Neural progenitor cell (in vitro differentiated cells): ENCODE results near the gene NOS1AP. TPM values are rescaled to one million over a fixed set of nuclear protein-coding genes. Genes with fewer than 3 reads are reported as not detected.

Experiments used
- DNase-seq: peaks from one replicate; pipeline ENCODE4 v3.0.0-alpha.2; 2016; ENCODE audit warnings: low spot score
- H2AFZ ChIP-seq: fragments of 200-600 bp; sonication (generic); replicated peaks from 2 replicates; pipeline ENCODE4 v1.6.1; 2016; ENCODE audit warnings: antibody characterized with exemption
- H3F3A ChIP-seq: fragments of 200-600 bp; sonication (generic); 2 replicates; pipeline ENCODE4 v1.6.1; 2016; ENCODE audit warnings: antibody characterized with exemption, low read depth
- H3K27ac ChIP-seq: fragments of 200-600 bp; sonication (generic); 2 replicates; pipeline ENCODE4 v1.5.1; 2016; ENCODE audit warnings: mild to moderate bottlenecking
- H3K27me3 ChIP-seq: fragments of 200-600 bp; sonication (generic); 2 replicates; pipeline ENCODE4 v1.6.1; 2016; ENCODE audit warnings: mild to moderate bottlenecking, moderate library complexity
- H3K36me3 ChIP-seq: fragments of 200-600 bp; sonication (generic); 2 replicates; pipeline ENCODE4 v1.5.1; 2016
- H3K4me1 ChIP-seq: fragments of 200-600 bp; sonication (generic); 2 replicates; pipeline ENCODE4 v1.6.1; 2016; ENCODE audit warnings: mixed run types
- H3K4me2 ChIP-seq: fragments of 200-600 bp; sonication (generic); 2 replicates; pipeline ENCODE4 v1.6.1; 2016
- H3K4me3 ChIP-seq: fragments of 200-600 bp; sonication (generic); 2 replicates; pipeline ENCODE4 v1.5.1; 2016
- H3K79me2 ChIP-seq: fragments of 200-600 bp; sonication (generic); 2 replicates; pipeline ENCODE4 v1.6.1; 2016; ENCODE audit warnings: low read depth
- H3K9ac ChIP-seq: fragments of 200-600 bp; sonication (generic); 2 replicates; pipeline ENCODE4 v1.6.1; 2016
- H3K9me3 ChIP-seq: fragments of 200-600 bp; sonication (generic); 2 replicates; pipeline ENCODE4 v1.5.1; 2016; ENCODE audit warnings: low read depth
- H4K20me1 ChIP-seq: fragments of 200-600 bp; sonication (generic); 2 replicates; pipeline ENCODE4 v1.6.1; 2016; ENCODE audit warnings: low read depth
- H3K27ac Mint-ChIP-seq: 3 replicates; pipeline ENCODE4 v1.8.0; 2021; ENCODE audit warnings: mixed read lengths
- H3K27me3 Mint-ChIP-seq: 2 replicates; pipeline ENCODE4 v1.8.0; 2022; ENCODE audit warnings: low read depth, mild to moderate bottlenecking, inconsistent platforms, moderate library complexity, mixed read lengths; ENCODE audit not compliant: insufficient read depth
- H3K36me3 Mint-ChIP-seq: 3 replicates; pipeline ENCODE4 v1.8.0; 2021; ENCODE audit warnings: mixed read lengths
- H3K4me1 Mint-ChIP-seq: 3 replicates; pipeline ENCODE4 v1.8.0; 2021; ENCODE audit warnings: mixed read lengths
- H3K4me3 Mint-ChIP-seq: 3 replicates; pipeline ENCODE4 v1.8.0; 2021; ENCODE audit warnings: mild to moderate bottlenecking, moderate library complexity, mixed read lengths
- H3K9me3 Mint-ChIP-seq: 3 replicates; pipeline ENCODE4 v1.8.0; 2020; ENCODE audit warnings: mixed read lengths
- EZH2 ChIP-seq: fragments of 200-600 bp; sonication (generic); IDR thresholded peaks from 2 replicates; pipeline ENCODE4 v1.6.1; 2017; ENCODE audit warnings: antibody characterized with exemption, mild to moderate bottlenecking, moderate library complexity
- EZH2phosphoT487 ChIP-seq: fragments of 200-600 bp; sonication (generic); IDR thresholded peaks from 2 replicates; pipeline ENCODE4 v1.6.1; 2017; ENCODE audit warnings: antibody characterized with exemption
- total RNA-seq: library from RNA; depleted of rRNA; stranded (reverse); fragments of >200 nt; gene quantifications from 2 replicates; pipeline ENCODE4 v1.2.3, GENCODE V29; 2015; ENCODE audit warnings: low replicate concordance
- TF ChIP-seq, protein P1 (sequence below): fragments of 200-600 bp; sonication (generic); IDR thresholded peaks from 2 replicates; pipeline ENCODE4 v1.5.1; 2017; ENCODE audit warnings: antibody characterized with exemption, mild to moderate bottlenecking

NOS1AP gene
- total RNA-seq, 1 donor from 2014 or later = 2.4 TPM

DNA sequence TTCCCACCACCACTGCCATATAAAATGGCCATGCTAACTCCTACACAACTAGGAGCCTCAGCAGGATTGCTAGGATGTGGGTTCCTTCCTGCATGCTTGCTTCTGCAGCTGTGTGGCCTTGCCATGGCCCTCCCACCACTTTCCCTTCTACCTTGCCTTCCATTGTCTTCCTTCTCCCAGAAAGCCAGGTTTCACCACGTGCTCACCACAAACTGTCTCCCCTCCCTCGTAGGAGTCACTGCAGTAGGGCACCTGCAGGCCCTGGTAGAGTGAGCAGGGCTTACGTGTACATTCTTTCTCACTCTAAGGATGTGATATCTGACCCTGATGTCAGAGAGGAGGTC lies 315.8 kb downstream of the NOS1AP start:
- Histone ChIP-seq H3K9ac (no peak overlapping the region), H3K27me3 (no peaks in the 10 kb centered on the region), H3K27ac (no peak overlapping the region), H2AFZ (no peak overlapping the region), H3K4me3 (no peak overlapping the region), H3F3A (peaks cover 31% of the 10 kb centered on the region), H4K20me1 (no peaks in the 10 kb centered on the region), H3K4me2 (no peak overlapping the region), H3K4me1 (peaks cover 54% of the 10 kb centered on the region), H3K36me3 (no peaks in the 10 kb centered on the region), H3K79me2 (no peaks in the 10 kb centered on the region), H3K9me3 (no peaks in the 10 kb centered on the region)
- TF ChIP-seq EZH2phosphoT487 = no peak
- TF ChIP-seq EZH2 = no peak
- TF ChIP-seq, protein P1, sequence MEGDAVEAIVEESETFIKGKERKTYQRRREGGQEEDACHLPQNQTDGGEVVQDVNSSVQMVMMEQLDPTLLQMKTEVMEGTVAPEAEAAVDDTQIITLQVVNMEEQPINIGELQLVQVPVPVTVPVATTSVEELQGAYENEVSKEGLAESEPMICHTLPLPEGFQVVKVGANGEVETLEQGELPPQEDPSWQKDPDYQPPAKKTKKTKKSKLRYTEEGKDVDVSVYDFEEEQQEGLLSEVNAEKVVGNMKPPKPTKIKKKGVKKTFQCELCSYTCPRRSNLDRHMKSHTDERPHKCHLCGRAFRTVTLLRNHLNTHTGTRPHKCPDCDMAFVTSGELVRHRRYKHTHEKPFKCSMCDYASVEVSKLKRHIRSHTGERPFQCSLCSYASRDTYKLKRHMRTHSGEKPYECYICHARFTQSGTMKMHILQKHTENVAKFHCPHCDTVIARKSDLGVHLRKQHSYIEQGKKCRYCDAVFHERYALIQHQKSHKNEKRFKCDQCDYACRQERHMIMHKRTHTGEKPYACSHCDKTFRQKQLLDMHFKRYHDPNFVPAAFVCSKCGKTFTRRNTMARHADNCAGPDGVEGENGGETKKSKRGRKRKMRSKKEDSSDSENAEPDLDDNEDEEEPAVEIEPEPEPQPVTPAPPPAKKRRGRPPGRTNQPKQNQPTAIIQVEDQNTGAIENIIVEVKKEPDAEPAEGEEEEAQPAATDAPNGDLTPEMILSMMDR = no peak
- Mint-ChIP-seq H3K9me3 (no peaks in the 10 kb centered on the region), H3K4me1 (peaks cover 69% of the 10 kb centered on the region), H3K27me3 (peaks cover 7% of the 10 kb centered on the region), H3K4me3 (peak overlapping the region; percentile 23), H3K27ac (peak overlapping the region; percentile 93), H3K36me3 (peaks cover 25% of the 10 kb centered on the region)
- no peak for DNase-seq

DNA sequence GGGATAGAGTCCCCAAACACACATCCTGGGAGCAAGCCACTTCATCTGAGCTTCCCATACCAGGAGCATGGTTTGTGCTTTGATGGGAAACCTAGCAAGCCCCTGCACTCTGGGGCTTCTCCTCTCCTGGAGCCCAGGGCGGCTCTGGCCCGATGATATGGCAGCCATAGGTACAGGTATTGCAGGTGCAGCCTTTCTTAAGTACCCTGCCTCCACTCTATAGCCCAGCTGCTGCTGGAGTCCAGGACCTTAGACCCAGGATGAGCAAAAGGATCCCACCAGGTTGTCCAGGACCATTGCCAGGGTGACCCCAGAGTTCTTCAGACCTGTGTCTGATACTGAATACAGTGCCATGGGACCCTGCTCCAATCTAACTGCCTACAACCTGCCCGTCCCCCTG lies 316.2 kb downstream of the NOS1AP start:
- Mint-ChIP-seq H3K27me3 (peaks cover 7% of the 10 kb centered on the region), H3K36me3 (peaks cover 24% of the 10 kb centered on the region), H3K4me1 (peaks cover 74% of the 10 kb centered on the region), H3K9me3 (no peaks in the 10 kb centered on the region), H3K4me3 (no peak overlapping the region), H3K27ac (peak overlapping the region; percentile 93)
- TF ChIP-seq EZH2 (no peak), EZH2phosphoT487 (no peak)
- TF ChIP-seq, protein P1 = no peak
- H3K4me3 ChIP-seq = no peak overlapping the region
- no peaks in the 10 kb centered on the region for H3K27me3 ChIP-seq
- no peaks in the 10 kb centered on the region for H3K79me2 ChIP-seq
- H3K36me3 ChIP-seq = no peaks in the 10 kb centered on the region
- peaks cover 55% of the 10 kb centered on the region for H3K4me1 ChIP-seq
- no peak for DNase-seq
- H4K20me1 ChIP-seq = no peaks in the 10 kb centered on the region
- H3K9ac ChIP-seq = no peak overlapping the region
- no peak overlapping the region for H3K27ac ChIP-seq
- no peaks in the 10 kb centered on the region for H3K9me3 ChIP-seq
- H3F3A ChIP-seq = peaks cover 31% of the 10 kb centered on the region
- H3K4me2 ChIP-seq = no peak overlapping the region
- no peak overlapping the region for H2AFZ ChIP-seq

DNA sequence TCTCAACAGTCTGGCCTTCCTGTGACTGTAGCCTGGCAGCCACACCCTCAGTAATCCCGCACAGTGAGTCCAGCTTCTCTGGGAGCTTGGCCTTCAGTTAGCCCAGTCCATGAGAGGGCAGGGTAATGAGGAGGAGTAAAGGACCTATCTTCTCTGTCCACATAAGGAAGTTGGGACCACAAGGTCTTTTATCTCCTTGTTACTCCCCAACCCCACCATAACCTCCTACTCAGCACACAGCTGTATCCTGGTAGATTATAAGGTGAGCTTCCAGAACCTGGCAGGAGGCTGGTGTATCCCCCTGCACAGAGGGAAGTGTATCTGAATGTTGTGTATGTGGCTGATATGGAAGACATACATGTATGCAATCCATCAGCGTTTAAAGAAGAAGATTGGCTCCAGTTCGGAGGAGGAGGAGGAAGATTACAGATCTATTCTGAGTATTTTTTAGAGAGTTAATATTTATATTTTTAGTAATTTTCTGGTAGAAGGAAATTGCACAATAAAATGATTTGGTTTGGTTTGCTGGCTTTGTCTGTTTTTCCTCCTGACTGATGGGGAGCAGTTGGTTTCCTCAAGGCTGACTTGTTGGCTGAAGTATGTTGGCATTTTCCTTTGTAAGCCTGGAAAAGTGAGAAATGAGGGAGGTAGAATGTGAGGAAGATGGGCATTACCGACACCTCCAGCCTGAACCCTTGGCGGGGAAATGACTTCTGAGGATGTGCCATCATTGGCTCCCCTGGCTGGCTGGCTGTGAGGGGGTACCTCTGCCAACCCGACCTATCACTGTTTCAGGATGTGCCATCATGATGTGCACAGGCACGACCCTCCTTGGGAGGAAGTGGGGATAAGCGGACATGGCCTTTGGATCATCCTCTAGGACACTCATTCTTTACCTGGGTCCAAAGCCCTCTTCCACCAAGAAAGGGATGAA lies 317.1 kb downstream of the NOS1AP start:
- no peak for TF ChIP-seq EZH2
- no peak for TF ChIP-seq EZH2phosphoT487
- TF ChIP-seq, protein P1 = no peak
- Histone ChIP-seq H4K20me1 (no peaks in the 10 kb centered on the region), H3K36me3 (no peaks in the 10 kb centered on the region), H3K9ac (no peak overlapping the region), H3K4me3 (no peak overlapping the region), H2AFZ (no peak overlapping the region), H3K27me3 (no peaks in the 10 kb centered on the region), H3K79me2 (no peaks in the 10 kb centered on the region), H3K4me1 (peaks cover 59% of the 10 kb centered on the region), H3K27ac (no peak overlapping the region), H3K9me3 (no peaks in the 10 kb centered on the region), H3K4me2 (no peak overlapping the region), H3F3A (peaks cover 39% of the 10 kb centered on the region)
- Mint-ChIP-seq H3K4me3 (no peak overlapping the region), H3K4me1 (peaks cover 83% of the 10 kb centered on the region), H3K9me3 (no peaks in the 10 kb centered on the region), H3K27me3 (peaks cover 7% of the 10 kb centered on the region), H3K36me3 (peaks cover 21% of the 10 kb centered on the region), H3K27ac (peak overlapping the region; percentile 94)
- no peak for DNase-seq
